NCI-H510A (cell line): ENCODE data around the gene GCNT4.
"Not testable (repeated sequence)": the region's sequence is repeated elsewhere in the genome, so short reads cannot be mapped to it uniquely, and the experiment has no call there.

Experiments
- DNase-seq: peaks from one replicate; lab custom pipeline; 2025; lab: John Stamatoyannopoulos, UW

GCNT4 gene

GRCh38 chr5:75052192-75053053 is at the start of gene GCNT4:
GCNT4 (minus strand) TSS chr5:75052558; CDS start chr5:75030037, 22,521 bp downstream.
- no peak for DNase-seq

GRCh38 chr5:75095956-75096355 is 43.6 kb upstream of the GCNT4 start:
- not testable (repeated sequence) for DNase-seq

GRCh38 chr5:75091597-75091996 is 39.2 kb upstream of the GCNT4 start:
- no peak for DNase-seq

- no peak for DNase-seq
Observed at GRCh38 chr5:75089662-75090061, 37.3 kb upstream of the GCNT4 start.

GRCh38 chr5:75089137-75089536 is 36.8 kb upstream of the GCNT4 start:
- DNase-seq, result no peak

- DNase-seq, result no peak
Observed at GRCh38 chr5:75088648-75089047, 36.3 kb upstream of the GCNT4 start.

- DNase-seq, result no peak
Observed at GRCh38 chr5:75081510-75081909, 29.2 kb upstream of the GCNT4 start.

GRCh38 chr5:75079346-75079745 is 27.0 kb upstream of the GCNT4 start:
- DNase-seq, result not testable (repeated sequence)

- DNase-seq, result no peak
Observed at GRCh38 chr5:75078027-75078426, 25.7 kb upstream of the GCNT4 start.

- no peak for DNase-seq
Observed at GRCh38 chr5:75072061-75072460, 19.7 kb upstream of the GCNT4 start.

- no peak for DNase-seq
Observed at GRCh38 chr5:75071100-75071499, 18.7 kb upstream of the GCNT4 start.

GRCh38 chr5:75067434-75067833 is 15.1 kb upstream of the GCNT4 start:
- DNase-seq, result no peak

- no peak for DNase-seq
Observed at GRCh38 chr5:75062925-75063531, 10.7 kb upstream of the GCNT4 start.

GRCh38 chr5:75059912-75060545 is 7.7 kb upstream of the GCNT4 start:
- no peak for DNase-seq

GRCh38 chr5:75058986-75059535 is 6.7 kb upstream of the GCNT4 start:
- DNase-seq, result no peak

- DNase-seq, result no peak
Observed at GRCh38 chr5:75057561-75057960, 5.2 kb upstream of the GCNT4 start.

GRCh38 chr5:75055727-75056144 is 3.4 kb upstream of the GCNT4 start:
- DNase-seq, result no peak

GRCh38 chr5:75054134-75054930 is 2.0 kb upstream of the GCNT4 start:
- no peak for DNase-seq

- DNase-seq, result no peak
Observed at GRCh38 chr5:75053304-75054133, 1.2 kb upstream of the GCNT4 start.

- no peak for DNase-seq
Observed at GRCh38 chr5:75053054-75053303, 621 bp upstream of the GCNT4 start.

GRCh38 chr5:75051217-75051751 is 1.1 kb downstream of the GCNT4 start:
- DNase-seq, result no peak
